ENCODE data around the gene PTPRA. TPM values are rescaled to one million over a fixed set of nuclear protein-coding genes. Genes with fewer than 3 reads are reported as not detected.

PTPRA gene
- total RNA-seq, 1 donor from 2014 or later = 59.5 TPM

DNA sequence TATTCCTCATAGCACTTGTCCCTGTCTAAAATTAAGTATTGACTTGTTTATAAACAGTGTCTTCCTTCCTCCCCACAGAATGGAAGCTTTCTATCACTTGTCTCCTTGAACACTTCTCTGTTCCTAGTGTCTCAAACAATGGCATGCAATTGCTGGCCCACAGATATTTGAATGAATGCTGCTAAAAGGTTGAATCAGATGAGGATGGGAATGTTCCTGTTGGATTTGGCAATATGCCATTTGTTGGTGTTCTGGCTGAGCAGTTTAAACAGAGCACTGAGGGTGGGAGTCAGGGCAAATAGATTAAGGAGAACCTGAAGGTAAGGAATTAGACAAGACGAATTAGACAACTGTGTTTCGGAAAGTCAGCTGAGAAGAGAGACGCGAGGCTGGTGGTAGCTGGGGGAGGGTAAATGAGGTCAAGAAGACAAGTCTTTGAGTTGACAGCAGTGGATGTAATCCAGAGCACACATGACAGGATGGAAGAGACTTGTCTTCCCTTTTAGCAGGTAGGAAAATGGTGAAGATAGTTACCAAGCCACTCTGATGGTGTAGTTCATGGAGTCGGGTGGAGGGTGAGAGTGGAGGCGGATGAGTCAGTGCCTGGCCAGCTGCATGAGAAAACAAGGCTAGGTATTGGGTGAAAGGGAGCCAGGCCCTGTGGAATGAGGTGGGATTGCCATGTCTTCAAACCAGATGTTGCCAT lies 111.8 kb downstream of the PTPRA start:
- Mint-ChIP-seq H3K27me3 (ENCODE audit: unreplicated experiment) (peaks cover 6% of the 10 kb centered on the region), H3K9me3 (ENCODE audit: unreplicated experiment) (peaks cover 4% of the 10 kb centered on the region), H3K4me1 (ENCODE audit: low read depth, unreplicated experiment) (no peaks in the 10 kb centered on the region), H3K36me3 (ENCODE audit: unreplicated experiment) (no peaks in the 10 kb centered on the region), H3K4me3 (ENCODE audit: unreplicated experiment) (no peak overlapping the region), H3K27ac (ENCODE audit: unreplicated experiment) (no peak overlapping the region)
- no peak for DNase-seq
- TF ChIP-seq, protein P1, sequence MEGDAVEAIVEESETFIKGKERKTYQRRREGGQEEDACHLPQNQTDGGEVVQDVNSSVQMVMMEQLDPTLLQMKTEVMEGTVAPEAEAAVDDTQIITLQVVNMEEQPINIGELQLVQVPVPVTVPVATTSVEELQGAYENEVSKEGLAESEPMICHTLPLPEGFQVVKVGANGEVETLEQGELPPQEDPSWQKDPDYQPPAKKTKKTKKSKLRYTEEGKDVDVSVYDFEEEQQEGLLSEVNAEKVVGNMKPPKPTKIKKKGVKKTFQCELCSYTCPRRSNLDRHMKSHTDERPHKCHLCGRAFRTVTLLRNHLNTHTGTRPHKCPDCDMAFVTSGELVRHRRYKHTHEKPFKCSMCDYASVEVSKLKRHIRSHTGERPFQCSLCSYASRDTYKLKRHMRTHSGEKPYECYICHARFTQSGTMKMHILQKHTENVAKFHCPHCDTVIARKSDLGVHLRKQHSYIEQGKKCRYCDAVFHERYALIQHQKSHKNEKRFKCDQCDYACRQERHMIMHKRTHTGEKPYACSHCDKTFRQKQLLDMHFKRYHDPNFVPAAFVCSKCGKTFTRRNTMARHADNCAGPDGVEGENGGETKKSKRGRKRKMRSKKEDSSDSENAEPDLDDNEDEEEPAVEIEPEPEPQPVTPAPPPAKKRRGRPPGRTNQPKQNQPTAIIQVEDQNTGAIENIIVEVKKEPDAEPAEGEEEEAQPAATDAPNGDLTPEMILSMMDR (IDR thresholded peaks at IDR 0.05; ENCODE audit: partially characterized antibody, unreplicated experiment) = no peak

DNA sequence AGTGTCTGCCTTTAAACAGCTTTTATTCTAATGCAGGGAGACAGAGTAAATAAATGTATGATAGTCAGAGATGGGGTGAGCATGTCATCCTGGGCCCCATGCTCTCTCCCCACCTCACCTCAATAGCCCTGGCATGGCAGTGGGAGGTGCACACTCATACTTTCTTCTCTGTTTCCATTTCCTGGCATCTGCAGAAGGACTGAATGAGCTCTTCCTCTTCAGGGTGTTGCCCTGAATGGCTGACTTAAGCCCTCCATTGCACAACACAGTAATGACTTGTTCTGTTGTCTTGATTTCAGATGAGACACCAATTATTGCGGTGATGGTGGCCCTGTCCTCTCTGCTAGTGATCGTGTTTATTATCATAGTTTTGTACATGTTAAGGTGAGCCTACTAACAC lies 113.2 kb downstream of the PTPRA start:
- TF ChIP-seq, protein P1 (IDR thresholded peaks at IDR 0.05; ENCODE audit: partially characterized antibody, unreplicated experiment) = no peak
- Mint-ChIP-seq H3K4me3 (ENCODE audit: unreplicated experiment) (no peak overlapping the region), H3K27ac (ENCODE audit: unreplicated experiment) (no peak overlapping the region), H3K27me3 (ENCODE audit: unreplicated experiment) (peaks cover 6% of the 10 kb centered on the region), H3K36me3 (ENCODE audit: unreplicated experiment) (no peaks in the 10 kb centered on the region), H3K4me1 (ENCODE audit: low read depth, unreplicated experiment) (no peaks in the 10 kb centered on the region), H3K9me3 (ENCODE audit: unreplicated experiment) (peaks cover 4% of the 10 kb centered on the region)
- DNase-seq = no peak

DNA sequence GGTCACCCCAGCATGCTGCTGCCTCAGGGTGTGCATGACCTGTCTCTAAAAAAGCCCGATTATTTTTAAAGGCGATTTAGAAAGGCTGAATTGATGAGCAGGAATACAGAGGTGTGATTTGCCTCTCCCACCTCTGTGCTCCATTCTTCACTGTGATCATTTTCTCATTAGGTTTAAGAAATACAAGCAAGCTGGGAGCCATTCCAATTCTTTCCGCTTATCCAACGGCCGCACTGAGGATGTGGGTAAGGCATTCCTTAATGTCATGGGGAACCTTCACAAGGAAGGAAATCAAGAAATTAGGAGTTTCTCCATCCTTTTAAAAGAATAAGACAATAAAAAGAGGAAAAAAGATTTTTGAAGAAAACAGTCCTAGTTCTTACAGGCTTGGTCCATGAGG lies 114.6 kb downstream of the PTPRA start:
- H3K36me3 Mint-ChIP-seq (ENCODE audit: unreplicated experiment) = peaks cover 1% of the 10 kb centered on the region
- peaks cover 2% of the 10 kb centered on the region for H3K9me3 Mint-ChIP-seq (ENCODE audit: unreplicated experiment)
- peaks cover 6% of the 10 kb centered on the region for H3K27me3 Mint-ChIP-seq (ENCODE audit: unreplicated experiment)
- H3K4me3 Mint-ChIP-seq (ENCODE audit: unreplicated experiment) = no peak overlapping the region
- H3K27ac Mint-ChIP-seq (ENCODE audit: unreplicated experiment) = no peak overlapping the region
- TF ChIP-seq, protein P1 (IDR thresholded peaks at IDR 0.05; ENCODE audit: partially characterized antibody, unreplicated experiment) = no peak
- DNase-seq = no peak
- no peaks in the 10 kb centered on the region for H3K4me1 Mint-ChIP-seq (ENCODE audit: low read depth, unreplicated experiment)

- DNase-seq = no peak
- TF ChIP-seq, protein P1 (IDR thresholded peaks at IDR 0.05; ENCODE audit: partially characterized antibody, unreplicated experiment) = no peak
- Mint-ChIP-seq H3K27ac (ENCODE audit: unreplicated experiment) (no peak overlapping the region), H3K9me3 (ENCODE audit: unreplicated experiment) (peaks cover 2% of the 10 kb centered on the region), H3K4me3 (ENCODE audit: unreplicated experiment) (no peak overlapping the region), H3K36me3 (ENCODE audit: unreplicated experiment) (peaks cover 6% of the 10 kb centered on the region), H3K27me3 (ENCODE audit: unreplicated experiment) (peaks cover 3% of the 10 kb centered on the region), H3K4me1 (ENCODE audit: low read depth, unreplicated experiment) (no peaks in the 10 kb centered on the region)
These were observed 118.3 kb downstream of the PTPRA start for GRCh38 chr20:2991532-2991931.

- no peak overlapping the region for H3K27ac Mint-ChIP-seq (ENCODE audit: unreplicated experiment)
- TF ChIP-seq, protein P1 (IDR thresholded peaks at IDR 0.05; ENCODE audit: partially characterized antibody, unreplicated experiment) = no peak
- DNase-seq = no peak
- peaks cover 2% of the 10 kb centered on the region for H3K9me3 Mint-ChIP-seq (ENCODE audit: unreplicated experiment)
- H3K4me3 Mint-ChIP-seq (ENCODE audit: unreplicated experiment) = no peak overlapping the region
- no peaks in the 10 kb centered on the region for H3K27me3 Mint-ChIP-seq (ENCODE audit: unreplicated experiment)
- no peaks in the 10 kb centered on the region for H3K4me1 Mint-ChIP-seq (ENCODE audit: low read depth, unreplicated experiment)
- peaks cover 6% of the 10 kb centered on the region for H3K36me3 Mint-ChIP-seq (ENCODE audit: unreplicated experiment)
These were observed 120.0 kb downstream of the PTPRA start for GRCh38 chr20:2993250-2993649.
